Stimulated activated CD8-positive, alpha-beta memory T cell treated with anti-CD3 and anti-CD28 coated beads, Interleukin-7, amount 100 ng/mL, for 24 hours (primary cell): ENCODE results near the gene IFT172.

ENCODE experiments used
- DNase-seq: peaks from one replicate; pipeline ENCODE4 v3.0.0-alpha.2; 2020; ENCODE audit warnings: low read depth

IFT172 gene

DNA sequence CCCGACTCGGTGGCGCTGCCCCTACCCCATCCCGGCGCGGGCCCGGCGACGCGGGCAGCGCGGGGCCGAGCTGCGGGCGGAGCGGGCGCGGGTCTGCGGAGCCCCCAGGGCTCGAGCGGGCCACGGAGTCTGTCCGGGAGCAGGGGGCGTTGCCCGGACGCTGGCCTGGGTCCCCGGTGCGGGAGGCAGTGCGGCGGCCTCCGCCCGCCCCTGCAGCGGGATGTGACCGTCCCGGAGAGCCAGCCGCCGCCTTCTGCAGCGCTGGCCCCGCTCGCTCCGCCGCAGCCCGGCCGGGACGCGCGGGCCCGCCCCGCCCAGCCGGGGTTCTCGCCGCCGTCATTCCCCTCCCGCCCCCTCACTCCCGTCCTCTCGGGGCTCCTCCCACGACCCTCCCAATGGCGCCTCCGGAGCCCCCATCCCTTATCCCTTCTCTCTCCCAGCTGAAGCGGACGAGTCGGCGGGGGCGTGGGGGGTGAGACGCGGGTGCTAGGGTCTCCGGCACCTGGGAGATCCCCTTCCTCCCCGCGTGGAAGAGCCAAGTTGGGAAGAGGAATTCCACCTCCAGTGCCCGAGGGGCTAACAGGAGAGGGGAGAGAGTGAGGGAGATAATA lies 5.5 kb upstream of the IFT172 start, which contains the start of gene FNDC4:
Gene FNDC4, minus strand, starts transcription at position 257 of the 611 bp plus-strand sequence. CDS start 521 bp downstream, outside the sequence.
- DNase-seq = no peak

DNA sequence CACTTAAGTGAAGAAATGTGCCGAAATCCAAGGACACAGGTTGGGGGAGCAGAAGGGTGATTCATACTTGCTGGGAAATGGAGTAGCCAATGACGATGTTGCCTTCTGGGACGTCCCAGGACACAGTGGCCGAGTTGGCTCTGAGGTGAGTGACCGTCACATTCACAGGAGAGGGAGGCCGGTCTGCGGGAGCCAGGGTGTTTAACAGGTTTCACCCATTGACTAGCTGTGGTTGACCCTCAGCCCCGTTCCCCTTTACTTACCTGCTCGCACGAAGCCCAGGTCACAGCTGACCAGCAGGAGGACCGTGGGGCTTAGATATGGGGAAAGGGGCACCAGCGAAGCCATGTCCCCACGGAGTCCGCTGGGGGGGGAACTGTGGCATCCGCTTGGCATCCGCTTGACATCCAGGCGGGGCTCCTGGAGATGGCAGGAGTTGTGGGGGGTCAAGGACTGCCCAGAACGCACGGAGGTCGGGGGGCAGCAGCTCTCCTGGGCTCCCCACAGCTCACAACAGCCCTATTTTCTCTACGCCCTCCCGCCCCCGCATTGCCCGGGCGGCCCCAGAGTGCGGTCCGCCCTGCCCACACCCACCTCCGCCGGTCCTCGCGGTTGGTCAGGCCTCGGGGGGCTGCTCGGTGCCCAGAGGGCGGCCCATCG lies 4.9 kb upstream of the IFT172 start:
- DNase-seq = no peak

DNA sequence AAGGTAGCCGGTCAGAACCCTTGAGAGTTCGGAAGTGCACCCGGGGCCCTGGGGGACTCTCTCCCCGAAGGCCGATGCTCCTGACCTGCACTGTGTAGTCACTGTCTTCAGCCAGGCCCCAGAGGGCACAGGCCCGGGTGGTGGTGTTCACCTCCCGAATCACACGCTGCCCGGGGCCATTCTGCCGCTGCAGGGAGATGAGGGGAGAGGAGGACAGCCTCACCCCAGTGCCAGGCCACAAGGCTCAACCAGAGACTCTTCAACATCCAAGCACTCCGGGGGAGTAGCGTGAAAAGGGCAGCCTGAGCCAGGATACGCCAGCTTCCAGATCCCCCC lies 4.4 kb upstream of the IFT172 start:
- DNase-seq = no peak

DNA sequence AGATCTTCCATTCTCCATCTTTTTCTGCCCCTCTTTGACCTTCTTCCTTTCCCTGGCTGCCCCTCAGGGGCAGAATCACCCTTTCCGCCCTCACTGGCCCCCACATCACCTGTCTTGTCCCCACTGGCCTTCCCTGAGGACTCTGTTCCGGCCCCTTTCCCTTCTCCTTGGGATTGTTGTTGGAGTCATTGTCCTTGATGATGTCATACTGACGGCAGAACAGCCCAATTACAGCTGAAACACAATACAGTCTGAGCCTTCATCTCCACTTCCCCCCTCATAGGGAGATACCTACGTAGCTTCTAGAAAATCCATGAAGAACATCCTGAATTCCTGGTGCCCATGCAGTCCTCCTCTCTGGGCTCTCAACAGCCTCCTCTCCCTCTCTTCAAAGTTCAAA lies 3.0 kb upstream of the IFT172 start:
- DNase-seq = no peak

DNA sequence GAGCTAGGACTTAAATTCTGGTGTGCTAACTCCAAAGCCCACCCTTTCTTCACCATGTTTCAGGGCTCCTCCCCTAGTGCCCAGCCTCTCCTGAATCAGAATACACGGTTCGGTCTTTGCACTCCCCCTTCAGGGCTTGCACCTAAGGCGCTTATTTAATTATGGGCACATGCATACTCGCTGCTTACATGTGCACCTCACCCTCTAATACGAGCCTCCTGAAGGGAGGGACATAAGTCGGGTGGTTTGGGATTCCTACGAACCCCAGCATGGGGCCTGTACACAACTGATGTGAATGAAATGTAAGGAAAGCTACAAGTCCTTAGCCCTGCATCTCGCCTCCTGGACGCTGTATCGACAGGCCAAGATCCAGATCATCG lies 435 bp downstream of the IFT172 start:
- no peak for DNase-seq

DNA sequence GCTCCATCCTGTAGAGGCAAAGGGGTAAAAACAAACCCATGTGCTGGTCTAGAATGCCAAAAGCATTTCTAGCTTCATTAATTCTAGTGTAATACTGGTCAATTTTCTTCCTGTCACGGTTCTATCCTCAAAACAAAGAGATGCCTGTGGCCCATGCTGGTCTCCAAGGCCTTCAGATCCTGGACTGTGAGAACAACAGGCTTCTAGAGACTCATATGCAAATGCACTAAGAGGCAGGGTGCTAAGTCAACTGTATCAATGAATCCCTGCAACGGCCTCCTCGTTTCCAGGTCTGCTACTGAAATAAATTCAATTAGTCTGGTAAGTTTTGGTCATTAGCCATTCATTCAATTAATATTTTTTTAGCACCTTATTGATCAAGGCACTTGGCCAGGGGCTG lies 4.0 kb downstream of the IFT172 start:
- no peak for DNase-seq

DNA sequence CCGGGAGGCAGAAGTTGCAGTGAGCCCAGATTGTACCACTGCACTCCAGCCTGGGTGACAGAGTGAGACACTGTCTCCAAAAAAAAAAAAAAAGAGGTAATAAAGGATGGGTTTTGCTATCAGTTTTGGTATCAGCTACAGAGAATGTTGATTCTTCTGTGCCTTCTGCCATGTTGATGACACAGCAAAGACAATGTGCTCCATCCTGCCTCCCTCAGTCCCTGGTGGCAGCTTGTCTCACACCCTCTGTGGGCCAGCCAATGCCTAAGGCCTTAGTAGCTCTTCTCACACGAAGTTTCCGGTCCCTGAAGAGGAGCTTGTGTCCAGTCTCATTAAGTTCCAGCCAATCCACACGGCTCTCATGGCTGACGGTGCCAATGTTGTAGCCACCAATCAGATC lies 17.6 kb downstream of the IFT172 start:
- DNase-seq = no peak

DNA sequence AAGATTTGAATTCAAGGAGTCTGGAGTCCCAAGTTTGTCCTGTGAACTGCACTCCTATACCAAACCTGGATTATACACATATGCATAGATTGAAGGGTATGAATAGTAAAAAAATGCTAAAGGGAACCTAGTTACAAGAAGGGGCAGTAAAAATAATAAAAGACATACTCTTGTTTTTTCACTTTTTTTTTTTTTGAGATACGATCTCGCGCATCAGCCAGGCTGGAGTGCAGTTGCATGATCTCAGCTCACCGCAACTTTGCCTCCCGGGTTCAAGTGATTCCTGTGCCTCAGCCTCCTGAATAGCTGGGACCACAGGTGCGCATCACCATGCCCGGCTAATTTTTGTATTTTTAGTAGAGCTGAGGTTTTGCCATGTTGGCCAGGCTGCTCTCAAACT lies 25.1 kb downstream of the IFT172 start:
- no peak for DNase-seq

DNA sequence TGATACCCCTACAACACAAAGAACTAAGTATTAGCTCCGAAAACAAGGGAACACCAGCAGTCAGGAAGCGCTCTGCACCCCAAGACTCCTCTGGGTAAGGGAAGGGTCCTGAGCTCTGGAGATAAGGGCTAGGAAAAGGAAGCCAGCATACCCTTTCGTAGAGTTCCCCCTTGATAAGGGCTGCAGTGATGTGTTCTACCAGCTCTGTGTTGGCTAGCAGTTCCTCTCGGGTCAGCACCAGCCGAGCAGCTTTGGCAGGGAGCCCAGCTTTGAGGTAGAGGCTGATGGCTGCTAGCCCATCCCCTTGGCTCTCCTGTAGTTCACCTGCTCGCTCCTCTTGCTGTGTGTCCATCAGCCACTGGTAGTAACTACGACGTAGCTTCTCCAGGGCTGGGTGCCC lies 28.4 kb downstream of the IFT172 start:
- DNase-seq = no peak

DNA sequence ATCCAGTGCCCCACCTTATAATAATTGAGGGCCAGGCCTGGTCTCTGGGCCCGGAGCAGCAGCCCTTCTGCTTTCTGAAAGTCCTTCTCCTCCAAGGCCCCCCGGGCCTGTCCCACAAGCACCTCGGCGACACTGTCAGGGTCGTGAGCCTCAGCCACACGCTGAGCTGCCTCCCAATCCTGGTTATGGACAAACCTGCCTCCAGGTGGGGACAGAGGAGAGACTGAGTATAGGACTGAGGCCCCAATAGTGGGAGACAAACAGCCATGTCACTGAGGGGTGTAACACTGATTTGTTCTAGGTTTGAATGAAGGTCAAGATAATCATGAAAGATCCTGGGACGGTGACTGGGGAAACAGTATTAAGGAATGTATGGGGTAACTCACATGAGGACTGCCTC lies 35.6 kb downstream of the IFT172 start:
- no peak for DNase-seq

DNA sequence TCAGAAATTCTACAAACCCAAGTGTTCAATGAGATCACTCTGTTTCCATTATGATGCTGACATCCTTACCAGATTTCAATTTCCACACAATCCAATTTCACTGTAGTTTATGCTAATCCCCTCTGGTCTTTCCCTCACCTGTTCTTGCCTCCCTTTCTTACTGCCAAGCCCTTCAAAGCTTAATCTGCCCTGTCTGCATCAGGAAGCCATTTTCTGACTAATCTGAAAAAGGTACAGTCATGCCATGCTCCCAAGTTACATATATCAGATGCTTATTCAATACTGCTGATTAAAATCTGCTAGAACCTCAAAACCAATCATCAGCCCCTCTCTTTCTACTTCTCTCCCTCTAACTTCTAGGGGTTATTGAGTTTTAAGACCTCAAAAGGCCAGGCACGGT lies 38.4 kb downstream of the IFT172 start:
- DNase-seq = no peak

DNA sequence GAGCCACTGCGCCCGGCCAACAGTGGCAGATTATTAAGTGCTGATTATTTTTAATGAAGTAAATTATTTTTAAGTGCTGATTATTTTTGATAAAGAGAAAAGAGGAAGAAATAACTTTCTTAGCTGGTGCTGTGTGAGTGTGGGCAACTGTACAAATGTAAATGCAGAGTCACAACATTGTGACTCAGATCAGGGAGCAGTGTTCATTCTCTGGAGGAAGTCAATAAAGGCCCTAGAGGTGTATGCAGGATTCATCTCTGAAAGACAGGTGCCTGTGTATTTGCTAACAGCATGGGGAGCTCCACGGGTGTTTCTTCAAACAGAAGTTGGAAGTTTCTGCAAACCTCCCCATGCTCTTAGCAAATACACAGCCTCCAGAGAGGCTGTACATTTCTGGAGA lies 41.2 kb downstream of the IFT172 start:
- no peak for DNase-seq

DNA sequence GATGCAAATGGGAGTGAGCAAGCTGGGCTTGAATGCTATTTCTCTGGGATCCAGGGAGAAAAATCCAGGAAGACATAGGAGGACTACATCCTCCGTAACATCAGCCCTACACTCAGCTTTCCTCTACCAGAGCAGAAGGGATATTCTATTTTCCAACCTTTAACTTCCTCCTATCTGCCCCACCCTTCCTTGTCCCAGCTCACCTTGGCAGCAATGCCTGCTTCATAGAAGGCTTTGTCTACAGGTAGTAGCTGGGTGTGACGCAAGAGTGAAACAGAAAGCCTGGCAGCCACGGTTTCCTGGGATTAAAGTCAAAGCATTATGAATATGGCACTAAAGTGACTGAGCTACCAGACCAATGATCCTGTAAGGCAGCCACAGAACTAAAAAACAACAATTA lies 43.5 kb downstream of the IFT172 start:
- DNase-seq = no peak

DNA sequence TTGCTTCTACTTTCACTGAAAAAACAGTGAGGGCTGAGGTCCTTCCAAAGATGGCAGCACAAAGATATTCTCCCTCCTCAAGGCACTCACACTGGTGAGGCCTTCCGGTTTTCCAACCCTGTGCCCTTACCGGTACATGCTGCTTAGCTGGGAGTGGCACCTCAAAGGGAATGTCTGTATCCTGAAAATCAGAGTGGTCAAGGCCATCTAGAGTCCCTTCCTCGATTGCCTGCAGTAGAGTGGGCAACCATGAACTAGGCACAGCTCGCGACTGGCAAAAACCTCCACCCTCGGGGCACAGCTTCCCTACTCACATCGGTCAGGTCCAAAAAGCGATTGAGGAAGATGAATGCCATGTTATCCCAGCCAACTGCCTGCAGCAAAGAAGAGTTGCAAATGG lies 43.9 kb downstream of the IFT172 start:
- no peak for DNase-seq

DNA sequence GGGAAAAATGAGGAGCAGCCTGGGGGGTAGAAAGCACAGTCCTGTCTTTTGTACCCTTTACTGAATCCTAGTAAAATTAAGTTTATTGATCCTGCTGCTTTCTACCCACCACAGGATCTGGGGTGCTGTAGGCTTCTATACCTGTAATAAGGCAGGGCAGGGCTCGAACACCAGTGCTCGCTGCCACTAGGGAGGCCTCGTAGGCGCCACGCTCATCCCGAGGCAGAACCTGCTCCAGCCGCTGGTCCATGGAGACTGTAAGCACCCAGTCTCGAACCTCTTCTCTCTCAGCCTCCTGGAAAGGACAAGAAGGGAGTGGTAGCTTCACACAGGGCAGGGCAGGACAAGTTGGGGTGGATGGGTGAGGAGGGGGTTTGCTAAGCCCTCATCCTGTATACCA lies 44.4 kb downstream of the IFT172 start:
- no peak for DNase-seq

DNA sequence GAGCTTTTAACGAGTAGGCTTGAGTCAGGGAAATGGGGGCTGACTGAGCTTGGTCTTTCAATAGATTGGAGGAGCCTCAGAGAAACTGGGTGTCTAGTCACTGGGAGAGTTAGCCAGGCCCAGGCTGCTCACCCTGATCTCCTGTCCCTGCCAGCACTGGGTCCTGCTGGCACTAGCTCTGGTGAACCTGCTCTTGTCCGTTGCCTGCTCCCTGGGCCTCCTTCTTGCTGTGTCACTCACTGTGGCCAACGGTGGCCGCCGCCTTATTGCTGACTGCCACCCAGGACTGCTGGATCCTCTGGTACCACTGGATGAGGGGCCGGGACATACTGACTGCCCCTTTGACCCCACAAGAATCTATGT lies 46.6 kb downstream of the IFT172 start:
- no peak for DNase-seq

DNA sequence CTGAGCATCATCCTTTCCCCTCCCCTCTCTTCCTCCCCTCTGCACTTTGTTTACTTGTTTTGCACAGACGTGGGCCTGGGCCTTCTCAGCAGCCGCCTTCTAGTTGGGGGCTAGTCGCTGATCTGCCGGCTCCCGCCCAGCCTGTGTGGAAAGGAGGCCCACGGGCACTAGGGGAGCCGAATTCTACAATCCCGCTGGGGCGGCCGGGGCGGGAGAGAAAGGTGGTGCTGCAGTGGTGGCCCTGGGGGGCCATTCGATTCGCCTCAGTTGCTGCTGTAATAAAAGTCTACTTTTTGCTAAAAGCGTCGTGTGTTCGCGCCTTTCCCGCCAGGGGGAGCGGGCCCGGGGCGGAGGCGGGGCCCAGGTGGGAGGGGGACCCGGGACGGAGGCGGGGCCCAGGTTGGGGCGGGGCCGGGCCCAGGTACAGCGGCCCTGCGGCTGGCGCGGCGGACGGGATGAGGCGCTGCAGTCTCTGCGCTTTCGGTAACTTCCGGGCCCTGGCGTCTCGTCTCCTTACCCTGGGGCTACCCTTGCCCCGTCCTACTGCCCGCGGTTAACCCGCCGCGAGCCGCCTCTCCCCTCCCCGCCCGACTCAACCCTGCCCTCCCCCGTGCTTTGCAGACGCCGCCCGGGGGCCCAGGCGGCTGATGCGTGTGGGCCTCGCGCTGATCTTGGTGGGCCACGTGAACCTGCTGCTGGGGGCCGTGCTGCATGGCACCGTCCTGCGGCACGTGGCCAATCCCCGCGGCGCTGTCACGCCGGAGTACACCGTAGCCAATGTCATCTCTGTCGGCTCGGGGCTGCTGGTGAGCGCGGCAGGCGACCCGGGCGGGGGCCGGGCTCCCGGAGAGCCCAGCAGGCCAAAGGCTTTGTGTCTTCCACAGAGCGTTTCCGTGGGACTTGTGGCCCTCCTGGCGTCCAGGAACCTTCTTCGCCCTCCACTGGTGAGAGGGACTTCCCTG lies 47.3 kb downstream of the IFT172 start, which contains the start of gene KRTCAP3:
Gene KRTCAP3, plus strand, starts transcription at position 424 of the 962 bp plus-strand sequence. Its CDS starts 32 bp downstream, at position 456.
- no peak for DNase-seq

DNA sequence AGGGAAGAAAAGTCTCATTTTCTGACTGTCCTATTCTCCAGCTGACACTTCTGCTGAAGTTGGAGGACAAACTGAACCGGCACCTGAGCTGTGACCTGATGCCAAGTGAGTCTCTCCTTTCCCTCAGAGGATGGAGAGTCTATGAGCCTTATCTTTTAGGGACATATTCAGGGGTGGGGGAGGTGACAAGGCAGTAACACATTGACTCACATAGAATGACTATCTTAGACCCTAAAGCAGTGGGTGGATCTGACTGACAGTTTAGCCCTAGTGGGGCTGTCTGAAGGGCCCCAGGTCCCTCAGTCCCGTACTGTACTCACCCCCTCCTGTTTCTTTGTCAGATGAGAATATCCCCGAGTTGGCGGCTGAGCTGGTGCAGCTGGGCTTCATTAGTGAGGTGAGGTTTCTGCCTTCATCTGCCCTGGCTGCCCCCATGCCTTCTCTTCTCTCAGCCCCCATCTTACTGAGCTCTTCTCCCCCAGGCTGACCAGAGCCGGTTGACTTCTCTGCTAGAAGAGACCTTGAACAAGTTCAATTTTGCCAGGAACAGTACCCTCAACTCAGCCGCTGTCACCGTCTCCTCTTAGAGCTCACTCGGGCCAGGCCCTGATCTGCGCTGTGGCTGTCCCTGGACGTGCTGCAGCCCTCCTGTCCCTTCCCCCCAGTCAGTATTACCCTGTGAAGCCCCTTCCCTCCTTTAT lies 48.2 kb downstream of the IFT172 start:
- no peak for DNase-seq

DNA sequence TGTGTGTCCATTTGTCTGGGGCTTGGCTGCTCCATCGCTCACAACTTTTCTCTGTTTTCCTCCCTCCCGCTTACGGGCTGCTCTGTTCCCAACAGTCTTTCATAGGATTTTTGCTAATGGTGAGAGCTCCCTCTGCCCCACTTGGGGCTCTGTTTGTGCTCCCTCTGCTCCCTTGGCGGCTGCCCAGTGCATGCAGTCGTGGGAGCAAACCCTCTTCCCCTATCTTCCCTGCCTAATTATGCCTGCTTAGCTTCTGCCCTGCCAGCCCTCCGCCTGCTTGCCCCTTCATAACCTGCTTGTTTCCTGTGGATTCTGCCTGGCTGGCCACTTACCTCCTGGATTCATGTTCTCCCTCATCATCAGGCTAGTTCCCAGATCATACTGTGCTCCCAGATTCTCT lies 53.9 kb downstream of the IFT172 start:
- DNase-seq = no peak

DNA sequence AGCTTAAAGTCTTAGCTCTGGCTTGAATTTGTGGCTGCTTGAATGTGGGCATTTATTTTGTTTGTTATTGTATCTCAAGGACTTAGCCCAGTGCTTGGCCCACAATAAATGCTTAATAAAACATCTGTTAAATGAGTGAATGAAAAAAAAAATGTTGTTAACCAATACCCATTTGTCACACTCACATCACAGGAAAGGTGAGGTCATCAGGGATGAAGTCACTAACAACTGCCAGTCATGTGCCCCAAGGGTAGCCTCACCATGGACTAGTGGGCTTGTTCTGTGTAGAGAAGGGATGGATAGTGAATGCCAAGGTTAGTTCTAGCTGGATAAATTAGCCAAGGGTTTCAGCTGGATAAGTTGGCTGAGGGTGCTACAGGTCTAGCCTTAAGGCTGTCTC lies 58.1 kb downstream of the IFT172 start:
- no peak for DNase-seq

DNA sequence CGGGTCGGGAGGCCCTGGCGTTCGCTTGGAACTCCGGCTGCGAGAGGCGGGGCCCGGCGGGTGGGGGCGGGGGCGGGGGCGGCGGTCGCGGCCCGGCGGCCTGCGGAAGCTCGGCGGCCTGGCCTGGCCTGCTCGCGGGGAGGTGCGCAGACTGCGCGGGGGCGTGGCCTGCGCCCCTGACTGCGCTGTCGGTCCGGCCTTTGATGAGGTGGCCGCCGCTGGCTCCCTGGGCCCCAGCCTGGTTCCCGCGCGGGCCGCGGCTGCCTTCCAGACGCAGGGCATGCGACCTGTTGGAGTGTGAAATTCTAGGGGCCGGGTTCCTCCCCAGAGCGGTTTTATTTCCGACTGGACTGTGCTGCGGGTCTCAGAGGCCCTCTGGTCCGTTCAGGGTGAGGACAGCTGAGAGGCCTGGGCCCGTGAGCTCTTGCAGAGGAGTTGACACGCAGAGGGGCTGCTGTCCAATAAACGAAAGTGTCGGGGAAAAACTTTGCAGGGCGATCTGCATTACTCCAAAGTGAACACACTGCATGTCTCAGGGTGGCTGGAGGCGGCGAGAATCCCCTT lies 60.5 kb downstream of the IFT172 start:
- peak; percentile 44 for DNase-seq
